ENCODE measurements around the gene SLC7A7.
"Not testable (repeated sequence)": the region's sequence is repeated elsewhere in the genome, so short reads cannot be mapped to it uniquely, and the experiment has no call there.

SLC7A7 gene

DNA sequence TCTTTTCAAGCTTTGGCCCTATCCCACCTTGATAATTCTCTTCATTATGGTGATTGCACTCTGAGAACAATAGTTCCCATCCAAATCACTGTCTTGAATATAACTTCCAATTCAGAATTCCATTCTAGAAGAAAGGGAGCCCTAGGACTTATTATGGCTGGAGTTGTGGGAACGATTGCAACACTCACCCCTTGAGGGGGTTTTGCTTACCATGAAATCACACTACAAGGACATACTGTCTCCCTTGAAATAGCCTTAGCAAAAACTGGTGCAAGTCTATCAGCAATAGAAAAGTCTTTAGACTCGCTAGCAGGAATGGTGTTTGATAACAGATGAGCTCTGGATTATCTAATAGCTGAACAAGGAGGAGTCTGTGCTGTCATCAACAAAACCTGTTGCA, 80.1 kb downstream of the SLC7A7 start:
- no peak for TF ChIP-seq CTCF (IDR thresholded peaks at IDR 0.05; ENCODE audit: low read depth, low read length)
- DNase-seq (ENCODE audit: low read depth in 2 of 2) = no peak
- no peak overlapping the region for H3K4me3 ChIP-seq (replicated peaks in 1 of 2; ENCODE audit: low read depth in 2 of 2, low read length in 2 of 2)

- TF ChIP-seq CTCF (IDR thresholded peaks at IDR 0.05; ENCODE audit: low read depth, low read length) = no peak
- no peak for DNase-seq (ENCODE audit: low read depth in 2 of 2)
Measured at GRCh38 chr14:22733829-22734228, 81.4 kb downstream of the SLC7A7 start.

DNA sequence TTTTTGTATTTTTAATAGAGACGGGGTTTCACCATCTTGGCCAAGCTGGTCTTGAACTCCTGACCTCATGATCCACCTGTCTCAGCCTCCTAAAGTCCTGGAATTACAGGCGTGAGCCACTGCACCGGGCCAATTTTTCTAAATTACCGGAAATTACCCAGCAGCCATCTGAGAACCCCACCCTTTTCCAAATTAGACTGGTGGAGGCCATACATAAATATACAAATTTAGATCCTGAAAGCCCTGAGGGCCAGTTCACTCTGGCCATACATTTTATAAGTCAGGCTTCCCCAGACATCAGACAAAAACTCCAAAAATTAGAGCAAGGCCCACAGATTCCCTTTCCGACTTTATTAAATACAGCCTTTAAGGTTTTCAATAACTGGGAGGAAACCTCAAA, 83.2 kb downstream of the SLC7A7 start:
- DNase-seq (ENCODE audit: low read depth in 2 of 2); H3K4me3 ChIP-seq (replicated peaks in 1 of 2; ENCODE audit: low read depth in 2 of 2, low read length in 2 of 2): not testable (repeated sequence)

More at GRCh38 chr14:22733829-22734228, 81.4 kb downstream of the SLC7A7 start:
- no peak overlapping the region for H3K4me3 ChIP-seq (replicated peaks in 1 of 2; ENCODE audit: low read depth in 2 of 2, low read length in 2 of 2)

GRCh38 chr14:22726012-22726411, 89.2 kb downstream of the SLC7A7 start:
- no peak for DNase-seq (ENCODE audit: low read depth in 2 of 2)
- TF ChIP-seq CTCF (IDR thresholded peaks at IDR 0.05; ENCODE audit: low read depth, low read length) = no peak
- H3K4me3 ChIP-seq (replicated peaks in 1 of 2; ENCODE audit: low read depth in 2 of 2, low read length in 2 of 2) = no peak overlapping the region

GRCh38 chr14:22725374-22725773, 89.9 kb downstream of the SLC7A7 start:
- not testable (repeated sequence) for DNase-seq (ENCODE audit: low read depth in 2 of 2); H3K4me3 ChIP-seq (replicated peaks in 1 of 2; ENCODE audit: low read depth in 2 of 2, low read length in 2 of 2)

DNA sequence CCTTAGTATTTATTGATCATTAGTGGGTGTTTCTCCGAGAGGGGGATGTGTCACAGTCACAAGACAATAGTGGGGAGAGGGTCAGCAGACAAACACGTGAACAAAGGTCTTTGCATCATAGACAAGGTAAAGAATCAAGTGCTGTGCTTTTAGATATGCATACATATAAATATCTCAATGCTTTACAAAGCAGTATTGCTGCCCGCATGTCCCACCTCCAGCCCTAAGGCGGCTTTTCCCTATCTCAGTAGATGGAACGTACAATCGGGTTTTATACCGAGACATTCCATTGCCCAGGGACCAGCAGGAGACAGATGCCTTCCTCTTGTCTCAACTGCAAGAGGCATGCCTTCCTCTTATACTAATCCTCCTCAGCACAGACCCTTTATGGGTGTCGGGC, 90.4 kb downstream of the SLC7A7 start:
- DNase-seq (ENCODE audit: low read depth in 2 of 2); H3K4me3 ChIP-seq (replicated peaks in 1 of 2; ENCODE audit: low read depth in 2 of 2, low read length in 2 of 2): not testable (repeated sequence)

DNA sequence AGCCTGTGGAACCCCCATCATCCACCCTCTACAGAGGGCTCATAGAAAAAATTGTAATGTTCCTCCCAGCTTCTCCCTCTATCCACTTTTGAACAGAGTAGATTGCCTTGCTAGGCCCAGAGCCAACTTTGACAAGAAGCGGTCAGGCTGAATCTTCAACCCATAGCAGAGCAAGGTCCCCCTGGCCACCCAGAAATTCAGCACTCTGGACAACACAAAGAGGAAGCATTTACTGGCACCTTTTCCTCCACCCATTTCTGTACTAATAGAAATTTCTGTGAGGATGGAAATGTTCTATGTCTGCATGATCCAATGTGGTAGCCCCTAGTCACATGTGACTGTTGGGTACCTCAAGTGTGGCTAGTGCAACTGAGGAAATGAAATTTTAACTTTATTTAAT, 91.4 kb downstream of the SLC7A7 start:
- no peak for DNase-seq (ENCODE audit: low read depth in 2 of 2)
- no peak for TF ChIP-seq CTCF (IDR thresholded peaks at IDR 0.05; ENCODE audit: low read depth, low read length)
- H3K4me3 ChIP-seq (replicated peaks in 1 of 2; ENCODE audit: low read depth in 2 of 2, low read length in 2 of 2) = no peak overlapping the region
